Measurements from ENCODE around the gene SLC38A10. TPM values are rescaled to one million over a fixed set of nuclear protein-coding genes. Genes with fewer than 3 reads are reported as not detected.

SLC38A10 gene
- total RNA-seq, 1 experiment from 2014 or later = 43.8 TPM

DNA sequence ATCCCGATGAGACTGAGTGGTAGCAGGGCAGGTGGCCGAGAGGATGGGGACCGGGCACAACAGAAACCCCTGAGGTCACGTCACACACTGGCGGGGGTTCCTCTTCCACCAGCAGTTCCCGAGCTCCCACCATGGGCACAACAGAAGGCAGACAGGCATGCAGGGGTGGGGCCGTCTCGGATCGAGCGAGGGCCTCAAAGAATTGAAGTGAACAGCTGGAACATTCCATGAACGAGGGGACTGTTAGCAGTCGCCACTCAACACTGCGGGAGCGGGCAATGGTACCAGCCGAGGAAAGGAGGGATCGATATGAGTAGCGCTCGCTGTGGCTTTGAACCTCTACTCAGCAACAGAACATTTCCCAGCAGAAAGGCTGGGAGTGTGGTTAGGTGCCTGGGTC lies 77.6 kb downstream of the SLC38A10 start:
- Histone ChIP-seq H2AFZ (ENCODE audit: low read length) (no peak overlapping the region), H3K27ac (ENCODE audit: insufficient read length, low read depth, low read length) (no peak overlapping the region), H3K18ac (ENCODE audit: insufficient read length, low read depth, low read length) (no peak overlapping the region), H3K4me2 (ENCODE audit: insufficient read depth, insufficient read length, low read length) (no peak overlapping the region), H3K4me1 (ENCODE audit: insufficient read depth, low read length) (no peaks in the 10 kb centered on the region; the same call in 1 of the 2 replicates), H3T11ph (ENCODE audit: low read length) (no peak overlapping the region), H3K9me3 (ENCODE audit: control insufficient read depth, low read depth, low read length) (no peaks in the 10 kb centered on the region), H3K4ac (ENCODE audit: low read depth, low read length) (no peak overlapping the region), H2BK12ac (ENCODE audit: insufficient read length, low read depth, low read length) (no peak overlapping the region), H3K9ac (ENCODE audit: extremely low read depth, insufficient read length, low read length) (no peak overlapping the region), H3K56ac (ENCODE audit: insufficient read length, low read depth, low read length) (no peak overlapping the region), H2BK15ac (ENCODE audit: low read depth, low read length) (no peak overlapping the region), H2BK120ac (ENCODE audit: low read depth, low read length, poor library complexity, severe bottlenecking) (no peak overlapping the region), H2BK20ac (ENCODE audit: low read depth, low read length, poor library complexity, severe bottlenecking) (no peak overlapping the region), H3K79me2 (ENCODE audit: insufficient read depth, low read length) (no peaks in the 10 kb centered on the region), H4K20me1 (ENCODE audit: control insufficient read depth, insufficient read depth, insufficient read length) (no peaks in the 10 kb centered on the region), H3K79me1 (ENCODE audit: insufficient read depth, low read depth, low read length, poor library complexity, severe bottlenecking) (peaks cover 6% of the 10 kb centered on the region), H2AK5ac (ENCODE audit: insufficient read length, low read length) (no peak overlapping the region), H3K23ac (ENCODE audit: insufficient read length, low read depth, low read length) (no peak overlapping the region), H4K91ac (ENCODE audit: insufficient read length, low read depth, low read length) (no peak overlapping the region), H3K14ac (ENCODE audit: insufficient read depth, low read length) (no peak overlapping the region), H4K5ac (ENCODE audit: insufficient read length, low read depth, low read length) (no peak overlapping the region), H3K23me2 (ENCODE audit: insufficient read length, low read depth, low read length, poor library complexity, severe bottlenecking) (peaks cover 10% of the 10 kb centered on the region), H3K27me3 (ENCODE audit: insufficient read depth, low read length) (no peaks in the 10 kb centered on the region), H2BK5ac (ENCODE audit: insufficient read length, low read length) (no peak overlapping the region), H4K8ac (replicated peaks; ENCODE audit: insufficient read length, low read depth, low read length) (no peak overlapping the region)
- WGBS (ENCODE audit: extremely low coverage, insufficient read length, low lambda C conversion rate) = no CpG with 5 or more reads among the region's 18 CpGs
- peaks cover 4 to 22% (median 18%) of the 10 kb centered on the region in 3 experiments; a peak in 6 of 7 replicates for H3K36me3 Mint-ChIP-seq (ENCODE audit: insufficient read depth in 1 of 3, low read depth in 3 of 3)
- H3K4me3 Mint-ChIP-seq = no peak overlapping the region
- no peaks in the 10 kb centered on the region for H3K9me3 Mint-ChIP-seq
- H3K27me3 Mint-ChIP-seq (ENCODE audit: low read depth) = no peaks in the 10 kb centered on the region
- no peak for DNase-seq
- peaks cover 10% of the 10 kb centered on the region in 2 experiments for H3K4me1 Mint-ChIP-seq
- TF ChIP-seq, protein P1, sequence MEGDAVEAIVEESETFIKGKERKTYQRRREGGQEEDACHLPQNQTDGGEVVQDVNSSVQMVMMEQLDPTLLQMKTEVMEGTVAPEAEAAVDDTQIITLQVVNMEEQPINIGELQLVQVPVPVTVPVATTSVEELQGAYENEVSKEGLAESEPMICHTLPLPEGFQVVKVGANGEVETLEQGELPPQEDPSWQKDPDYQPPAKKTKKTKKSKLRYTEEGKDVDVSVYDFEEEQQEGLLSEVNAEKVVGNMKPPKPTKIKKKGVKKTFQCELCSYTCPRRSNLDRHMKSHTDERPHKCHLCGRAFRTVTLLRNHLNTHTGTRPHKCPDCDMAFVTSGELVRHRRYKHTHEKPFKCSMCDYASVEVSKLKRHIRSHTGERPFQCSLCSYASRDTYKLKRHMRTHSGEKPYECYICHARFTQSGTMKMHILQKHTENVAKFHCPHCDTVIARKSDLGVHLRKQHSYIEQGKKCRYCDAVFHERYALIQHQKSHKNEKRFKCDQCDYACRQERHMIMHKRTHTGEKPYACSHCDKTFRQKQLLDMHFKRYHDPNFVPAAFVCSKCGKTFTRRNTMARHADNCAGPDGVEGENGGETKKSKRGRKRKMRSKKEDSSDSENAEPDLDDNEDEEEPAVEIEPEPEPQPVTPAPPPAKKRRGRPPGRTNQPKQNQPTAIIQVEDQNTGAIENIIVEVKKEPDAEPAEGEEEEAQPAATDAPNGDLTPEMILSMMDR (conservative IDR thresholded peaks at IDR 0.05) = no peak
- peak overlapping the region in 2 of 3 experiments; percentile 24 to 47; a peak in 1 of 7 replicates for H3K27ac Mint-ChIP-seq

All from H9 (cell line).